Neural progenitor cell (in vitro differentiated cells): ENCODE measurements around the gene ARHGEF25. TPM values are rescaled to one million over a fixed set of nuclear protein-coding genes. Genes with fewer than 3 reads are reported as not detected.

Experiments
- DNase-seq: peaks from one replicate; pipeline ENCODE4 v3.0.0-alpha.2; 2016; ENCODE audit warnings: low spot score
- H2AFZ ChIP-seq: fragments of 200-600 bp; sonication (generic); replicated peaks from 2 replicates; pipeline ENCODE4 v1.6.1; 2016; ENCODE audit warnings: antibody characterized with exemption
- H3F3A ChIP-seq: fragments of 200-600 bp; sonication (generic); 2 replicates; pipeline ENCODE4 v1.6.1; 2016; ENCODE audit warnings: antibody characterized with exemption, low read depth
- H3K27ac ChIP-seq: fragments of 200-600 bp; sonication (generic); 2 replicates; pipeline ENCODE4 v1.5.1; 2016; ENCODE audit warnings: mild to moderate bottlenecking
- H3K27me3 ChIP-seq: fragments of 200-600 bp; sonication (generic); 2 replicates; pipeline ENCODE4 v1.6.1; 2016; ENCODE audit warnings: mild to moderate bottlenecking, moderate library complexity
- H3K36me3 ChIP-seq: fragments of 200-600 bp; sonication (generic); 2 replicates; pipeline ENCODE4 v1.5.1; 2016
- H3K4me1 ChIP-seq: fragments of 200-600 bp; sonication (generic); 2 replicates; pipeline ENCODE4 v1.6.1; 2016; ENCODE audit warnings: mixed run types
- H3K4me2 ChIP-seq: fragments of 200-600 bp; sonication (generic); 2 replicates; pipeline ENCODE4 v1.6.1; 2016
- H3K4me3 ChIP-seq: fragments of 200-600 bp; sonication (generic); 2 replicates; pipeline ENCODE4 v1.5.1; 2016
- H3K79me2 ChIP-seq: fragments of 200-600 bp; sonication (generic); 2 replicates; pipeline ENCODE4 v1.6.1; 2016; ENCODE audit warnings: low read depth
- H3K9ac ChIP-seq: fragments of 200-600 bp; sonication (generic); 2 replicates; pipeline ENCODE4 v1.6.1; 2016
- H3K9me3 ChIP-seq: fragments of 200-600 bp; sonication (generic); 2 replicates; pipeline ENCODE4 v1.5.1; 2016; ENCODE audit warnings: low read depth
- H4K20me1 ChIP-seq: fragments of 200-600 bp; sonication (generic); 2 replicates; pipeline ENCODE4 v1.6.1; 2016; ENCODE audit warnings: low read depth
- H3K27ac Mint-ChIP-seq: 3 replicates; pipeline ENCODE4 v1.8.0; 2021; ENCODE audit warnings: mixed read lengths
- H3K27me3 Mint-ChIP-seq: 2 replicates; pipeline ENCODE4 v1.8.0; 2022; ENCODE audit warnings: low read depth, mild to moderate bottlenecking, inconsistent platforms, moderate library complexity, mixed read lengths; ENCODE audit not compliant: insufficient read depth
- H3K36me3 Mint-ChIP-seq: 3 replicates; pipeline ENCODE4 v1.8.0; 2021; ENCODE audit warnings: mixed read lengths
- H3K4me1 Mint-ChIP-seq: 3 replicates; pipeline ENCODE4 v1.8.0; 2021; ENCODE audit warnings: mixed read lengths
- H3K4me3 Mint-ChIP-seq: 3 replicates; pipeline ENCODE4 v1.8.0; 2021; ENCODE audit warnings: mild to moderate bottlenecking, moderate library complexity, mixed read lengths
- H3K9me3 Mint-ChIP-seq: 3 replicates; pipeline ENCODE4 v1.8.0; 2020; ENCODE audit warnings: mixed read lengths
- EZH2 ChIP-seq: fragments of 200-600 bp; sonication (generic); IDR thresholded peaks from 2 replicates; pipeline ENCODE4 v1.6.1; 2017; ENCODE audit warnings: antibody characterized with exemption, mild to moderate bottlenecking, moderate library complexity
- EZH2phosphoT487 ChIP-seq: fragments of 200-600 bp; sonication (generic); IDR thresholded peaks from 2 replicates; pipeline ENCODE4 v1.6.1; 2017; ENCODE audit warnings: antibody characterized with exemption
- total RNA-seq: library from RNA; depleted of rRNA; stranded (reverse); fragments of >200 nt; gene quantifications from 2 replicates; pipeline ENCODE4 v1.2.3, GENCODE V29; 2015; ENCODE audit warnings: low replicate concordance
- TF ChIP-seq, protein P1 (sequence below): fragments of 200-600 bp; sonication (generic); IDR thresholded peaks from 2 replicates; pipeline ENCODE4 v1.5.1; 2017; ENCODE audit warnings: antibody characterized with exemption, mild to moderate bottlenecking

The ARHGEF25 gene
- total RNA-seq, 1 donor from 2014 or later: 17.3 TPM

DNA sequence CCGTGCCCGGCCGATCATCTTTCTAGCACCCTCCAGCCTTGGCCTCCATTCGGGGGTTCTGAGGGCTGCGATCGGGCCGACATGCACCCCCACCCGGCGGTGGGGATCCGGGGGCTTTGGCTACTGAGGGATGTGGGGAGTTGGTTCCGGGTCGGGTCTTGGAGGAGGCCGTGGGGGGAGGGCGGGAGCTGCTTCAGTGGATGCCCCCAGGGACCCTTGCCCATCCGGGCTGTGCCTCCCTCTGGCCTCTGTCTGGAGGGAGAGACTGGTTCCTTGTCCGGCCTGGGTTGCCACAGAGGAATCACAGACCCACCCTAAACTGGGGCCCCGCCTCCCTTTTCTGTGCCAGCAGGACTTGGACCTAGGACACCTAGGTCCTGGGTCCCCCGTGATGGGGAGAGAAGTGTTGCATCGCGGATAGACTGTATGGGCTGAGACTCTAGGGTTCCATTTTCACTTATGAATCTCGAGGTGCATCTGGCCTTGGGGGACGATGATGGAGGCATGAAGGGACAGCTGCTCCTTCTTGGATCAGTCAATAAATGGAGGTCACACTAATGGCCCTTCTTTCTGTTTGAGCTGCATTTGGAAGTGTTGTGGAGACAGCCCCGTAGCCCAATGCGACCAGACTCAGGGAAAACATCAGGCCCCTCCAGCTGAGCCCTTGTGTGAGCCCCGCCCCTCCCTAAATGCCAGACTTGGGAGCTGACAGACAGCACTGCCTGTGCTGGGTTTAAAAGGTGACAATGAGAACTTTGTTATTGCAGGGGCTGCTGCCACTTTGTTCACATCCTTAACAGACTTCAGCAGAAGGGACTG lies 6.0 kb upstream of the ARHGEF25 start:
- H3K4me3 Mint-ChIP-seq: peak overlapping the region; percentile 91
- peaks cover 11% of the 10 kb centered on the region for H3K27me3 ChIP-seq
- H3K27me3 Mint-ChIP-seq: peaks cover 9% of the 10 kb centered on the region
- DNase-seq: peak; percentile 46
- H3K9ac ChIP-seq: peak overlapping the region; percentile 83
- peak overlapping the region; percentile 99 for H2AFZ ChIP-seq
- H3K27ac Mint-ChIP-seq: peak overlapping the region; percentile 90
- H3K4me1 ChIP-seq: peaks cover 26% of the 10 kb centered on the region
- H3K4me2 ChIP-seq: peak overlapping the region; percentile 95
- peaks cover 34% of the 10 kb centered on the region for H3F3A ChIP-seq
- no peaks in the 10 kb centered on the region for H3K9me3 ChIP-seq
- H3K9me3 Mint-ChIP-seq: no peaks in the 10 kb centered on the region
- no peaks in the 10 kb centered on the region for H3K36me3 ChIP-seq
- H3K4me3 ChIP-seq: peak overlapping the region; percentile 98
- no peak overlapping the region for H3K27ac ChIP-seq
- H3K4me1 Mint-ChIP-seq: peaks cover 23% of the 10 kb centered on the region
- peaks cover 13% of the 10 kb centered on the region for H4K20me1 ChIP-seq
- TF ChIP-seq EZH2: no peak
- TF ChIP-seq, protein P1, sequence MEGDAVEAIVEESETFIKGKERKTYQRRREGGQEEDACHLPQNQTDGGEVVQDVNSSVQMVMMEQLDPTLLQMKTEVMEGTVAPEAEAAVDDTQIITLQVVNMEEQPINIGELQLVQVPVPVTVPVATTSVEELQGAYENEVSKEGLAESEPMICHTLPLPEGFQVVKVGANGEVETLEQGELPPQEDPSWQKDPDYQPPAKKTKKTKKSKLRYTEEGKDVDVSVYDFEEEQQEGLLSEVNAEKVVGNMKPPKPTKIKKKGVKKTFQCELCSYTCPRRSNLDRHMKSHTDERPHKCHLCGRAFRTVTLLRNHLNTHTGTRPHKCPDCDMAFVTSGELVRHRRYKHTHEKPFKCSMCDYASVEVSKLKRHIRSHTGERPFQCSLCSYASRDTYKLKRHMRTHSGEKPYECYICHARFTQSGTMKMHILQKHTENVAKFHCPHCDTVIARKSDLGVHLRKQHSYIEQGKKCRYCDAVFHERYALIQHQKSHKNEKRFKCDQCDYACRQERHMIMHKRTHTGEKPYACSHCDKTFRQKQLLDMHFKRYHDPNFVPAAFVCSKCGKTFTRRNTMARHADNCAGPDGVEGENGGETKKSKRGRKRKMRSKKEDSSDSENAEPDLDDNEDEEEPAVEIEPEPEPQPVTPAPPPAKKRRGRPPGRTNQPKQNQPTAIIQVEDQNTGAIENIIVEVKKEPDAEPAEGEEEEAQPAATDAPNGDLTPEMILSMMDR: no peak
- TF ChIP-seq EZH2phosphoT487: no peak
- H3K79me2 ChIP-seq: peaks cover 16% of the 10 kb centered on the region
- H3K36me3 Mint-ChIP-seq: peaks cover 19% of the 10 kb centered on the region

DNA sequence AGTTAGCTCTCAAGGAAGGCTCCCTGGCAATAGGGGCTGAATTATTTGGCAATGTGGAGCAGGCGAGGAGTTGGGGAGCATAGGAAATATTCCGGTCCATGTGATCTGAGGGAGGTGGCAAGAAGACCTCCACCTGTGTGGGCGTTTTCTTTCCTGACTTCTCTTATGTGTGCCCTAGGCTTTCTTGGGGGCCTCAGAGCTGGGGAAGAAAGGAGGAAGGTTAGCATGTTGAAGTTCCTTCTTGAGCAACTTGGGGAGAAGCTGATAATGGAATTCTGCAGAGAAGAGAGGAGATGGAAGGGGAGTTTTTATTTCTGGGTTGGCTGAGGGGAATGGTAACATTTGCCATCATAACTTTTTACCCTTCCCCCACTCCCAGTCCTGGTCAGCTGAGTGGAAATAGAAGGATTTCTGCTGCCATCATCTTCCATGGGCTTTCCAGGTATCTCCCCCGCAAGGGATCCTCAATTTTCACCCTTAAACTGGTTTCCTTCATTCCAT lies 5.4 kb upstream of the ARHGEF25 start:
- H3K9ac ChIP-seq: no peak overlapping the region
- H3K9me3 Mint-ChIP-seq: no peaks in the 10 kb centered on the region
- no peak overlapping the region for H3K27ac Mint-ChIP-seq
- H3K27me3 ChIP-seq: peaks cover 17% of the 10 kb centered on the region
- H3K79me2 ChIP-seq: peaks cover 16% of the 10 kb centered on the region
- H4K20me1 ChIP-seq: peaks cover 13% of the 10 kb centered on the region
- H3K4me1 Mint-ChIP-seq: peaks cover 30% of the 10 kb centered on the region
- peaks cover 19% of the 10 kb centered on the region for H3K36me3 Mint-ChIP-seq
- TF ChIP-seq EZH2 (no peak), EZH2phosphoT487 (no peak)
- TF ChIP-seq, protein P1: no peak
- DNase-seq: no peak
- peaks cover 9% of the 10 kb centered on the region for H3K27me3 Mint-ChIP-seq
- peak overlapping the region; percentile 95 for H3K4me2 ChIP-seq
- peaks cover 40% of the 10 kb centered on the region for H3F3A ChIP-seq
- peaks cover 29% of the 10 kb centered on the region for H3K4me1 ChIP-seq
- H3K4me3 Mint-ChIP-seq: peak overlapping the region; percentile 91
- H3K9me3 ChIP-seq: no peaks in the 10 kb centered on the region
- H2AFZ ChIP-seq: no peak overlapping the region
- peak overlapping the region; percentile 98 for H3K4me3 ChIP-seq
- H3K36me3 ChIP-seq: no peaks in the 10 kb centered on the region
- no peak overlapping the region for H3K27ac ChIP-seq

DNA sequence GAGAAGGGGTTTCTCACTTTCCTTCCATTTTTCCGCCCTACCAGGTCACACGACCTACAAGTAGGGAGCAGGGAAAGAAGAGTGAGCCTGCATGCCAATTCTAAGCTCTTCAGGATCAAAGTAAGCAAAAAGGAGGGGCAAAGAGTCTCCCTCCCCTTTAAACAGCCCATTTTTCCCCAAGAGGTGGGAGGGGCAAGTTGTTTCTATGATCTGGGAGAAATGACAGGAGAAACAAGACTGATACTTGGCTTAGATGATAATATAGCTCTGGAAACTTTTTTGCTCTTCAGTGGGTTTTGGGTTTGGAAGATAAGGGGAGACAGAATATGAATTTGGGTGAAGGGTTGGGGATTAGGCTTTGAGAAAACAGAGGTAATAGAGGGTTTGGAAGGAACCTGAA lies 4.8 kb upstream of the ARHGEF25 start:
- H4K20me1 ChIP-seq: peaks cover 13% of the 10 kb centered on the region
- Mint-ChIP-seq H3K9me3 (no peaks in the 10 kb centered on the region), H3K36me3 (peaks cover 18% of the 10 kb centered on the region), H3K4me3 (peak overlapping the region; percentile 62), H3K4me1 (peaks cover 31% of the 10 kb centered on the region), H3K27ac (no peak overlapping the region), H3K27me3 (peaks cover 9% of the 10 kb centered on the region)
- H3K27me3 ChIP-seq: peaks cover 20% of the 10 kb centered on the region
- TF ChIP-seq, protein P1: no peak
- TF ChIP-seq EZH2 (no peak), EZH2phosphoT487 (no peak)
- H3K27ac ChIP-seq: no peak overlapping the region
- H3K4me1 ChIP-seq: peaks cover 29% of the 10 kb centered on the region
- H3K9ac ChIP-seq: no peak overlapping the region
- H3K4me2 ChIP-seq: no peak overlapping the region
- H2AFZ ChIP-seq: no peak overlapping the region
- H3K4me3 ChIP-seq: no peak overlapping the region
- peaks cover 42% of the 10 kb centered on the region for H3F3A ChIP-seq
- H3K36me3 ChIP-seq: no peaks in the 10 kb centered on the region
- H3K9me3 ChIP-seq: no peaks in the 10 kb centered on the region
- DNase-seq: no peak
- peaks cover 16% of the 10 kb centered on the region for H3K79me2 ChIP-seq
